Activated T-helper 1 cell treated with anti-CD3 and anti-CD28 coated beads, Interleukin-12 subunit alpha, Interleukin-12 subunit beta, Interleukin-2, Interleukin-4 antibody, amounts not matched to agents 30 ng/mL and 10 ng/mL and 1 ng/mL, durations not matched to agents 14 hours and 24 hours and 36 hours (primary cell): ENCODE measurements around the gene EMC10. TPM values are rescaled to one million over a fixed set of nuclear protein-coding genes. Genes with fewer than 3 reads are reported as not detected.

Source experiments
- DNase-seq: peaks from one replicate; pipeline ENCODE4 v3.0.0; 2021; ENCODE audit warnings: low spot score
- H3K27ac Mint-ChIP-seq: one replicate; pipeline ENCODE4 v1.8.0; 2021; ENCODE audit warnings: mild to moderate bottlenecking, mixed read lengths
- H3K27me3 Mint-ChIP-seq: one replicate; pipeline ENCODE4 v1.8.0; 2022; ENCODE audit warnings: mild to moderate bottlenecking, moderate library complexity, mixed read lengths; ENCODE audit not compliant: insufficient read depth
- H3K36me3 Mint-ChIP-seq: one replicate; pipeline ENCODE4 v1.8.0; 2021; ENCODE audit warnings: low read depth, mixed read lengths
- H3K4me1 Mint-ChIP-seq: one replicate; pipeline ENCODE4 v1.8.0; 2021; ENCODE audit warnings: low read depth, mixed read lengths
- H3K4me3 Mint-ChIP-seq: one replicate; pipeline ENCODE4 v1.8.0; 2021; ENCODE audit warnings: mild to moderate bottlenecking, moderate library complexity, mixed read lengths
- H3K9me3 Mint-ChIP-seq: one replicate; pipeline ENCODE4 v1.8.0; 2021; ENCODE audit warnings: mixed read lengths
- intact Hi-C: fragments of 100-400 bp; cut with micrococcal nuclease; formaldehyde crosslinking; loops from one replicate; pipeline ENCODE4 v1.15.1; 2024
- total RNA-seq: library from RNA; stranded (reverse); gene quantifications from 2 replicates; pipeline ENCODE4 v1.2.3, GENCODE V29; 2022

The EMC10 gene
- total RNA-seq, 1 donor from 2014 or later, result 95.4 TPM

DNA sequence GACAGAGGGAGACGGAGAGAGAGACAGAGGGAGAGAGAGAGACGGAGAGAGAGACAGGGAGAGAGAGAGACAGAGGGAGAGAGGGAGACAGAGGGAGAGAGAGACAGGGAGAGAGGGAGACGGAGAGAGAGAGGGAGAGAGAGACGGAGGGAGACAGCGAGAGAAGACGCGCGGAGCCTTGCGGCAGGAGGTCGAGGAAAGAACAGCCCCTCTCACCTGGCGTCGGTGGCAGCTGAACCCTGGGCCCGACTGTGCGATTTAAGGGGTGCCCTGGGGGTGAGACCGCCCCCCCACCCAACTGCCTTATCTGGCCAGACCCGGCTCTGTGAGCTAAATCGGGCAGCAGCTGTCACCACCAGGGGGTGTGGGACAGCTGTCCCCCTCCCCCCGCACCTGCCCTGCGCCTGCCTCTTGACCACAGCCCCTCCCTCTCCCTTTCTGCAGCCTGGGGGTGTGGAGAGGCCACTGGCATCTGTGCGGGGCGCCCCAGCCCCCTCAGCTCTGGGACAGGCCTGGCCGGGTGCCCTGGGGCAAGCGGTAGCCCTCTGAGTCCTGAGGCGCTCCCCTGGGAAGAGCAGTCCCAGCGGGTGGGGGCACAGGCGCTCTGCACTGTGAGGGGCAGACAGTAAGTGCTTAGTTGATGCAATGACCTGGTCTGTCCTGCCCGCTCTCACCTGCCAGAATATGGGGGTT lies 23.9 kb downstream of the EMC10 start:
- H3K4me3 Mint-ChIP-seq, result no peak overlapping the region
- intact Hi-C loops, result no loop called here
- no peaks in the 10 kb centered on the region for H3K27me3 Mint-ChIP-seq
- no peaks in the 10 kb centered on the region for H3K9me3 Mint-ChIP-seq
- DNase-seq, result no peak
- no peaks in the 10 kb centered on the region for H3K36me3 Mint-ChIP-seq
- no peaks in the 10 kb centered on the region for H3K4me1 Mint-ChIP-seq
- no peak overlapping the region for H3K27ac Mint-ChIP-seq

DNA sequence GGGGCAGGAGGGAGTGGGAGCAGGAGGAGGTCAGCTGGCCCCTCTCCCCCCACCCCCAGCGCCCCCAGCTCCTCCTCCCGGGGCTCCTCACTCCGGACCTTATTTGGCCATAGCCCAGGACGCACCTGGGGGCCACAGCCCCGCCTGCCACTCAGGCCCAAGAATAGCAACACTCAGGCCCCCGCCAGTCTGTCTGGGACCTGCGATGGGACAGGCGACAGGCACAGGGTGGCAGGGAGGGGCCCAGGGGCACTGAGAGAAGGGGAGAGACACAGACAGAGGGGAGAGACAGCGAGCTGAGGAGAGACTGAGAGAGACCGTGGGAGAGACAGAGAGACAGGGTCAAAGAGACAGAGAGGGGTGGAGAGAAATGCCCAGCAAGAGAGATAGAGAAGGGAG lies 24.4 kb downstream of the EMC10 start:
- H3K27me3 Mint-ChIP-seq, result no peaks in the 10 kb centered on the region
- no peaks in the 10 kb centered on the region for H3K36me3 Mint-ChIP-seq
- intact Hi-C loops, result no loop called here
- H3K4me1 Mint-ChIP-seq, result no peaks in the 10 kb centered on the region
- H3K4me3 Mint-ChIP-seq, result no peak overlapping the region
- H3K27ac Mint-ChIP-seq, result no peak overlapping the region
- H3K9me3 Mint-ChIP-seq, result no peaks in the 10 kb centered on the region
- no peak for DNase-seq

DNA sequence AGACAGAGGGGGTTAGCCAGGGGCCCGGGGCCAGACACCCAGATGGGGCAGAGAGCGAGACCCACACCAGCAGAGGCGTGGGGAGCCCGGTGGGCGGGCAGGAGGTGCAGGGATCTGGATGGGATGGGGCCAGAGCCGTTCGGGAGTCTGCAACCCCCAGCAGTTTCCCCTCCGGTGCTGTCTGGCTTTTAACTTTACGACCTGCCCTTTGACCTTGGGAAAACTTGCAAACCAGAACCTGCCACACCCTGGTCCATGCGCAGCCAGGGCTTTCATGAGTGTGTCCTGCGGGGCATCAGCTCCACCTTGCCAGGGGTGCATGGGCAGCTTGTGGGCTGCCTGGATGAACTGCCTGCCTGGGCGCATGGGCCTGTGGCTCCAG lies 24.9 kb downstream of the EMC10 start:
- Mint-ChIP-seq H3K4me1 (no peaks in the 10 kb centered on the region), H3K36me3 (no peaks in the 10 kb centered on the region), H3K9me3 (no peaks in the 10 kb centered on the region), H3K4me3 (no peak overlapping the region), H3K27me3 (no peaks in the 10 kb centered on the region), H3K27ac (no peak overlapping the region)
- intact Hi-C loops, result no loop called here
- no peak for DNase-seq

DNA sequence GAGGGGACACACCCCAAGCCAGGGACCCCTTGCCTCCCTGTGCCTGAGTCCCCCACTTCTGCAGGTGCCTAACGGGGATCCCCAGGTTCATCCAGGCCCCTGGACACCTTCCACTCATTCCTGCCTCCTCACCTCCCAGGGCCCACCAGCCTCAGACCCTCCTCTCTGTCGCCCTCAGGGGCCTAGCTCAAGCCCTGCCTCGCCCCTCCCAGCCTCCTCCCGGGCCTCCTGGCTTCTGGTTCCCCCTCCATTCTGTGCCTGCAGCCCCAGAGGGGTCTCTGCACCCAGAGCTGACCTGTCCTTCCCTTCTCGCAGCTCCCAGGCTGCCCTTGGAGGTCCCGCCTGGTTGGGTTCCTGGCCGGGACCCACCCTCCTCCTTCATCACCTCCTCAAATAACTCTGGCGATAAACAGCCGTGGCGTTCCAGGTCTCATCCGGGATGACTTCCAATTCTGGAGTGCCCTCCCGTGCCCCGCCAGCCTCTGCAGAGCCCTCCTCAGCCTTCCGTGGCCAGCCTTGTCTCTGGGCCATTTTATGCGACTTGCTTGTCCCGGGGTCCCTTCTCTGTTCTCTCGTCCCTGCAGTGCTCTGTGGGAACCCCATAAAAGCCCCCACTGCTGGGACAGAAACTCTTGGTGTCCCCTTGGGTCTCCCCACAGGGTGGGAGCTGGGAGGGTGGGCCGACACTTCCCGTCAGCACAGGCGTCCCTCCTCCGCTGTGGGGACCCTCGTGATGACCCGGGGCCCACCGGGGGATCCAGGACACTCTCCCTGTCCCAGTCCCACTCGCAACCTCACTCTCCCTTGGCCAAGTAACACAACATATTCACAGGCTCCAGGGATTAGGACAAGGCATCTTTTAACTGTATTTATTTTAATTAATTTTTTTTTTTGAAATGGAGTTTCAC lies 25.5 kb downstream of the EMC10 start:
- no peak overlapping the region for H3K27ac Mint-ChIP-seq
- no peak overlapping the region for H3K4me3 Mint-ChIP-seq
- no peak for DNase-seq
- intact Hi-C loops, result no loop called here
- H3K9me3 Mint-ChIP-seq, result no peaks in the 10 kb centered on the region
- H3K36me3 Mint-ChIP-seq, result peaks cover 1% of the 10 kb centered on the region
- H3K27me3 Mint-ChIP-seq, result no peaks in the 10 kb centered on the region
- H3K4me1 Mint-ChIP-seq, result no peaks in the 10 kb centered on the region

GRCh38 chr19:50505856-50506611 lies 29.7 kb downstream of the EMC10 start:
- Mint-ChIP-seq H3K4me3 (no peak overlapping the region), H3K36me3 (peaks cover 12% of the 10 kb centered on the region), H3K9me3 (no peaks in the 10 kb centered on the region), H3K27me3 (no peaks in the 10 kb centered on the region), H3K27ac (no peak overlapping the region), H3K4me1 (peaks cover 11% of the 10 kb centered on the region)
- intact Hi-C loops, result no loop called here
- no peak for DNase-seq

DNA sequence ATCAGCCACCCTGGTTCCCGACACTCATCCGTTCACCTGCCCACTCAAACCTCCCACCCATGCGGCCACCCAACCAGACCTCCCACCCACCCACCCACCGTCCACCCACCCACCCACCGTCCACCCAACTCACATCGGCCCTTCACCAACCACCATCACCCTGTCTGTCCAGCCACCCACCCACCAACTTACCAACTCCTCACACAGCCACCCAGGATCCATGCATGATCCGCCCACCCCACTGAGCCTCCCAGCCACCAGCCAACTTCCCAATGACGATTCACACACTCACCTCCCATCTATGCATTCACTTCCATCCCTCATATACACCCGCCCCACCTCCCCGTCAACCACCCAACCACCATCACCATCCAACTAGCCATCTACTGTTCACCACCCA lies 30.4 kb downstream of the EMC10 start:
- H3K36me3 Mint-ChIP-seq, result peaks cover 12% of the 10 kb centered on the region
- H3K9me3 Mint-ChIP-seq, result no peaks in the 10 kb centered on the region
- no peaks in the 10 kb centered on the region for H3K27me3 Mint-ChIP-seq
- no peak overlapping the region for H3K27ac Mint-ChIP-seq
- peaks cover 17% of the 10 kb centered on the region for H3K4me1 Mint-ChIP-seq
- H3K4me3 Mint-ChIP-seq, result no peak overlapping the region
- DNase-seq, result no peak
- intact Hi-C loops, result no loop called here

GRCh38 chr19:50507376-50507775 lies 31.1 kb downstream of the EMC10 start:
- Mint-ChIP-seq H3K9me3 (no peaks in the 10 kb centered on the region), H3K27me3 (no peaks in the 10 kb centered on the region), H3K27ac (no peak overlapping the region), H3K4me3 (no peak overlapping the region), H3K36me3 (peaks cover 12% of the 10 kb centered on the region), H3K4me1 (peaks cover 18% of the 10 kb centered on the region)
- DNase-seq, result no peak
- intact Hi-C loops, result no loop called here

DNA sequence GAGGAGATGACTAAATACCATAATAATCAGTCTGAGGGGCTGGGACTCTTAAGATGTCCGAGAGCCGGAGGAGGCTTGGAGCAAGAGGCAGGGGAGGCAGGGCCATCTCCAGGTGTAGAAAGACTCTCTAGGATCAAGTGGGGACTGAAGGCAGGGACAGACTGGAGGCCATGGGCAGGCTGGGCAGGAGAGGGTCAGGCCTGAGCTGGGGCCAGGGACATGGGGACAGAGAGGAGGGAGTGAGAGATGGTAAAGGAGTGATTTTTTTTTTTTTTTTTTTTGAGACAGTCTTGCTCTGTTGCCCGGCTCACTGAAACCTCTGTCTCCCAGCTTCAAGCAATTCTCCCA lies 32.5 kb downstream of the EMC10 start:
- peaks cover 18% of the 10 kb centered on the region for H3K4me1 Mint-ChIP-seq
- H3K27ac Mint-ChIP-seq, result peak overlapping the region; percentile 83
- DNase-seq, result no peak
- H3K27me3 Mint-ChIP-seq, result peaks cover 3% of the 10 kb centered on the region
- no peaks in the 10 kb centered on the region for H3K9me3 Mint-ChIP-seq
- peak overlapping the region; percentile 68 for H3K4me3 Mint-ChIP-seq
- peaks cover 12% of the 10 kb centered on the region for H3K36me3 Mint-ChIP-seq
- intact Hi-C loops, result no loop called here

DNA sequence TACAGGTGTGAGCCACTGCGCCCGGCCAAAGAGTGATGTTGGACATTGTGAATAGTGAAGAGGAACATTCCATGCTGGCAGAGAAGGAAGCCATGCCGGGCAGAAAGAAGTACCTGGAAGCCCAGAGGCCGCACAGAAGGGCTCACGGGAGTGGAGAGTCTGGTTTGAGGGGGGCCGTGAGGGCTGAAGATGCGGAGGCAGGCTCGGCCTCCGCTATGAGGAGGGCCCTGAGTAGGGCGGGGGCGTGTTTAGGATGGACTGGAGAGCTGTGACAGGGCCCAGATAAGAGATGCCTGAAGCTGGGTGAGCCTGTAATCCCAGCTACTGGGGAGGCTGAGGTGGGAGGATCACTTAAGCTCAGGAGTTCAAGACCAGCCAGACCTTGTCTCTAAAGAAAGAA lies 33.1 kb downstream of the EMC10 start:
- intact Hi-C loops, result no loop called here
- DNase-seq, result no peak
- peak overlapping the region; percentile 72 for H3K27ac Mint-ChIP-seq
- H3K36me3 Mint-ChIP-seq, result peaks cover 12% of the 10 kb centered on the region
- peaks cover 18% of the 10 kb centered on the region for H3K4me1 Mint-ChIP-seq
- H3K9me3 Mint-ChIP-seq, result no peaks in the 10 kb centered on the region
- H3K4me3 Mint-ChIP-seq, result peak overlapping the region; percentile 69
- peaks cover 3% of the 10 kb centered on the region for H3K27me3 Mint-ChIP-seq

GRCh38 chr19:50510121-50510670 lies 33.9 kb downstream of the EMC10 start:
- H3K9me3 Mint-ChIP-seq, result no peaks in the 10 kb centered on the region
- H3K4me1 Mint-ChIP-seq, result peaks cover 18% of the 10 kb centered on the region
- peaks cover 12% of the 10 kb centered on the region for H3K36me3 Mint-ChIP-seq
- H3K4me3 Mint-ChIP-seq, result peak overlapping the region; percentile 96
- peak overlapping the region; percentile 99 for H3K27ac Mint-ChIP-seq
- peaks cover 3% of the 10 kb centered on the region for H3K27me3 Mint-ChIP-seq
- DNase-seq, result no peak
- intact Hi-C loops, result loop anchor here (2.0 kb wide), 2 partner anchors 79 to 869 kb away; partner anchors contain the start of gene RRAS

GRCh38 chr19:50510700-50511068 lies 34.4 kb downstream of the EMC10 start:
- intact Hi-C loops, result loop anchor here (1.0 to 2.0 kb wide), 13 partner anchors 34 to 870 kb away; partner anchors contain the start of genes CTU1, EMC10, GARIN5A and KCNC3
- peaks cover 18% of the 10 kb centered on the region for H3K4me1 Mint-ChIP-seq

GRCh38 chr19:50511069-50511822 lies 34.9 kb downstream of the EMC10 start, which contains the start of gene JOSD2:
Gene JOSD2, minus strand, starts transcription at chr19:50511191. Its CDS starts 760 bp downstream, at chr19:50510431.
- Mint-ChIP-seq H3K4me3 (peak within 1 kb of the TSS; percentile 96), H3K36me3 (peaks cover 12% of the 10 kb centered on the region), H3K27me3 (peaks cover 10% of the 10 kb centered on the region), H3K4me1 (peaks cover 18% of the 10 kb centered on the region), H3K27ac (peak within 1 kb of the TSS; percentile 99), H3K9me3 (no peaks in the 10 kb centered on the region)
- intact Hi-C loops, result loop anchor here (1.0 to 2.0 kb wide), 13 partner anchors 35 to 870 kb away; partner anchors contain the start of genes CTU1, EMC10, GARIN5A and KCNC3
- peak; percentile 97 for DNase-seq

More at GRCh38 chr19:50510700-50511068, 34.4 kb downstream of the EMC10 start:
- Mint-ChIP-seq H3K27ac (peak overlapping the region; percentile 99), H3K27me3 (peaks cover 5% of the 10 kb centered on the region), H3K36me3 (peaks cover 12% of the 10 kb centered on the region), H3K9me3 (no peaks in the 10 kb centered on the region), H3K4me3 (peak overlapping the region; percentile 96)
- DNase-seq, result no peak
